Hippocampal formation (tissue), 2 donors: ENCODE results near the gene MYOT.
"Not testable (repeated sequence)": the region's sequence is repeated elsewhere in the genome, so short reads cannot be mapped to it uniquely, and the experiment has no call there.

ENCODE experiments used
- DNase-seq, 2 donors: peaks; one replicate each; lab custom pipeline; 2025; lab: John Stamatoyannopoulos, UW

MYOT gene

GRCh38 chr5:137856201-137856600 is 11.5 kb upstream of the MYOT start:
- DNase-seq, result no peak

DNA sequence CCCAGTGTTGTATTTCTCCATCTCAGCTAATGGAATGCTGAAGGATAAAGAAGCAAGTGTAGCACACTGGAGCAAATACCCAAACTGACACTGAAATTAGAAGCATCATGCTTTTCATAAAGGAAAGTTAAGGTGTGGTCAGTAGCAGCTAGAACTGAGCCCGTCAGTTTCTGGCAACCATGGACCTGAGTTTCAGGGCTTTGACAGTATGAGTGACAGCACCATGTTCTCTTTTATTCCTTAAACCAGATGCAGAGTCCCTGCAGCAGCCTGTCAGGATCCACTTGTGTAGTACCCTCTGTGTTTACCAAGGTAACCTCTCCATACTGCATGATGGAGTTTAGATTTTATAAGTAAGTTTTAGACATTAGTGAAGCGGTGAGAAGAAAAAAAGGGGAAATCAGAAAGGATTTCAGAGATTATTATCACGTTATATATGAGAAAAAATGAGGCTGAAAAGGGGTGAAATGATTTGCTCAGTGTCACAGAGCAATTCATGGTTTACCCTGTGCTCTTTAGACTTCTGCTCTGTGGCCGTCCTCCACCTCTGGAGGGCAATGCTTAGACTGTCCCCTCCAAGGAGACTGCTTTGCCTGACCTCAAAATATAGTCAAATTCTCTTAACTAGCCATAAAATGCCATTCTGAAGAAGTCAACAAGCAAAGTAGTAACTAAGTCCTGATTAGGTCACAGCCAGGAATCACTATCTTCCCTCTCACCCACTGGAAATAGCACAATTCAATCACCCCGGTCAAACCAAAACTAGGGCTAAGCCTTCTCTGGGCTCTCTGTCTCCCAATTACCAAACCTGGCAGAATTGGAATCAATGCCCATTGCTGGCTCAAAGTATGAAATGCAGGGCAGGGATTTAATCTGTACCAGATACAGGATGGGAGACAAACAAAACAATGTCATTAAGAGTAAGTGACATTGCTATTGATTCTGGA is 10.5 kb upstream of the MYOT start:
- no peak for DNase-seq

DNA sequence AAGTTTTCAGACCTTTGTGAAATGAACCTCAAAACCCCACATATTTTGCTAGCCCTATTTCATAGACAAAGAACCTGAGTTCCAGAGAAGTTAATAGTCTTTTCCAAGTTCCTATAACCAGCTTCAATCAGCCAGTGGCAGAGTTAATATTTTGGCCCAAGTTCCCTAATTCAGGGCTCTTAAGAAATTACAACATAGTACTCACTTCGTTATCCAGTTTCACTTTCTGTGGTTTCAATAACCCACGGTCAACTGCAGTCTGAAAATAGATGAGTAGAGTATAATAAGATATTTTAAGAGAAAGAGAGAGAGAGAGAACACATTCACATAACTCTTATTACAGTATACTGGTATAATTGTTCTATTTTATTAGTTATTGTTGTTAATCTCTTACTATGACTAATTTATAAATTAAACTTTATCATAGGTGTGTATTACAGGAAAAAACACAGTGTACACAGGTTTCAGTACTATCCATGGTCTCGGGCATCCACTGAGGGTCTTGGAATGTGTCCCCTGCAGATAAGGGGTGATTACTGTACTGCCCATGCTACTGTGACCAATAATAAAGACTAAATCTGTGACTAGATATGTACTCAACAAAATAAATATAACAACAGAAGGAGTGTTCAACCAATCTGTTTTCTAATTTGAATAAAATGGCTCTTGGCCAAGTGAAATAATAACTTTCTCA is 9.3 kb upstream of the MYOT start:
- DNase-seq, result peak in 1 of 2 donors; percentile 68

DNA sequence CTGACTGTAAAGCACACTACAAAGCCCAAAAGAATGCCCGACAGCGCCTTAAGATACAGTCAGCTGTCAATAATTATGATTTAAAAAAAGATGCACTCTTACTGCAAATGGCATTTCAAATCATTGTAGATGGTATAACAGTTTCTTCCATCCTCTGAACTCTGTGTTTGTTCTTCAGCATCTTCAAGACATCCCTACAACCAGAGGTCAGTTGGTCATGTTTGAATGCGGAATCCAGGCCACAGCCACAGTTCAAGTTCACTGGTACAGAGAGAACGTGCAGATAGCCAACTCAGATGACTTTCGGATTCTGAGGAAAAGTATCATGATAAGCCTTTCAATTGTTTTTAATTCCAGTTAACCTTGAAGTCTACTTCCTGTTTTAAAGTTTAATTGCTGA is 8.7 kb upstream of the MYOT start:
- peak; percentile 10 to 46 for DNase-seq

- DNase-seq, result no peak
Observed at GRCh38 chr5:137862251-137862650, 5.4 kb upstream of the MYOT start.

DNA sequence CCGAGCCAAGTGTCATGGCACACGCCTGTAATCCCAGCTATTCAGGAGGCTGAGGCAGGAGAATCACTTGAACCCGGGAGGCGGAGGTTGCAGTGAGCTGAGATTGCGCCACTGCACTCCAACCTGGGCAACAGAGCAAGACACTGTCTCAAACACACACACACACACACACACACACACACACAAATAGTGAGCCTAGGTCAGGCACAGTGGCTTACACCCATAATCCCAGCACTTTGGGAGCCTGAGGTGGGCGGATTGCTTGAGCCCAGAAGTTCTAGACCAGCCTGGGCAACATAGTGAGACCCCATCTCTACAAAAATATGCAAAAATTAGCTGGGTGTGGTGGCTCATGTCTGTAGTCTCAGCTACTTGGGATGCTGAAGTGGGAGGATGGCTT is 4.0 kb upstream of the MYOT start:
- not testable (repeated sequence) for DNase-seq

DNA sequence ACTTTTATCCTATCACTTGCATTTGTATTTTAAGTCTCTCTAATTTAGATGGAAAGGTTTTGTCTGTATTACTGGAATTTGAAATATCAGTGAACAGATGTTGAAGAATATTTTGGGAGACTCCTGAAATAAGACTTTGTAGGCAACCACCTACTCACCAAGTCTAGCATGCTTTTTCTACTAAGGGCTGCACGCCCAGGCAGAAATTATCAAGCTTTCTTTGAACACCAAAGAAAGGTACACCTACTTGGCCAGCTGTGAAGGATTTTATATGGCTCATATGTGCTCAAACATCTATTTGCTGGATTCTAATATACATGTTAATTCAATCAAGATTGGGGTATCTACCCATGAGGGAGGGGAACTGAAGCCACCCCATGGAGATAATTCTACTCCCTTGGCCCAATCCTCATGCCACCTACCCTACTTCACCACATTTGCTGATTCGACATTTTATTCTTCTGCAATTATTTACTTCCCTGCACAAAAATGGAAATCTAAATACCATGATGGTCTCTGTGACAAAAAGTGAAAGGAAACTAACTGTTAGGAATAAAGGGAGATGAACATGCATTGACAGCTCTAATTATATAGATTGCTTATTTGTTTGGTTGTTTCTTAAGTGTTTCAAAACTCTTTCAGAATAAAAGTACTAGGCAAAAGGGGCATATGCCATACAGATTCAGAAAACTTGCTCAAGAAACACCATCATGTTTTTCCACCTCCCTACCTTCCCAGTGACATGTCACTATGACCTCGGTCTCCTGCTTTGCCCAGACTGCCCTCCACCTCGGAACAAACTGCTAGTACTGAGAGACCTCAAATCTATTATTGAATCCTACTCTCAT is 895 bp upstream of the MYOT start:
- peak in 1 of 2 donors; percentile 33 for DNase-seq

DNA sequence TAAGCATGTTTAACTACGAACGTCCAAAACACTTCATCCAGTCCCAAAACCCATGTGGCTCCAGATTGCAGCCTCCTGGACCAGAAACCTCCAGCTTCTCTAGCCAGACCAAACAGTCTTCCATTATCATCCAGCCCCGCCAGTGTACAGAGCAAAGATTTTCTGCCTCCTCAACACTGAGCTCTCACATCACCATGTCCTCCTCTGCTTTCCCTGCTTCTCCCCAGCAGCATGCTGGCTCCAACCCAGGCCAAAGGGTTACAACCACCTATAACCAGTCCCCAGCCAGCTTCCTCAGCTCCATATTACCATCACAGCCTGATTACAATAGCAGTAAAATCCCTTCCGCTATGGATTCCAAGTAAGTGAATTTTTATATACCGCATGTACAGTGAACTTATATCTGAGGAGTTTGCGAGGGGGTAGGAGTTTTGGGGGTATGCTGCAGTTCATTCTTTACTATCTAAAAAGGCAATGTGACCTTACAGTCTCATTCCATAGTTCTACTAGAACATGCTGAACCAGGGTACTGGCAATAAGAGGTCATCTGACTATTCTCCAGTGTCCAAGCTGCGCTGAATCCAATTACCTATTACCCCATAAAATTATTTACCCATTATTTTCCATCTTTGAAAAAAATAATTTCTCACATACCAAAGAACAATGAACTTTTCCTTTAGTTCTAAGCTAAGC is 3.1 kb downstream of the MYOT start:
- no peak for DNase-seq

- DNase-seq, result no peak
Observed at GRCh38 chr5:137871571-137871970, 3.9 kb downstream of the MYOT start.

DNA sequence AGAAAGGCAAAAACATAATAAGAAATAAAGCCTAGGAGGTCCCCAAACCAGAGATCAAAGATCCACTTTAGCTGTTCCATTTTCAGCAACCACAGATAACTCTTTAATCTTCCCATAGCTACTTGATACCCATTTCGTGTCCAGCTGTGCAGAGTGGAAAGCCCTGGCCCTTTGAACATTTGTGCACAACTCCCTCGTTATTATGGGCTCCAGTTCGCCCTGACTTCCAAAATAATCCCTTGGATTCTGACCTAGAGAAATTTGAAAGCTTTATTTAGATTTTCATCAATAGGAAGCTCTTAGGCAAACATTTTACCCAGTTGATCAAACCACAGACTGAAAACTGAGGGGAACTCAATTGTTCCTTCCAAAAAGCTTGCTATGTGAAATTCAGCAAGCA is 4.8 kb downstream of the MYOT start:
- DNase-seq, result no peak

DNA sequence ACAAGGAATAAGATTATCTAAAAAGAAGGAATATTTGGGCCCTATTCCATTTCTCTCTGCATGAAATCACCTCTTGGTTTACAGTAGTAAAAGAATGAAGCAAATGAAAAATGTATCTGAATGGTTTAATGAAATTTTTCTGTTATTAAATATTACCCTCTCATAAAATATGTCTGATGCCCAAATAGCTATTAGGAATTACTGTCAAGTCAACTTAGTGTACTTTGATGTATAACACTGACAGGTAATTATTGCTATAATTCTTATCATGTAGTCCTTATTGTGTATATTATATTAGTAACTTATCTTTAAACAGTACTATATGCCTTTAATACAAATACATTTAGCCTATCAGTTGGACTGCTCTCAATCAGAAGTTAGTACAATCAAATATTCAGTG is 8.4 kb downstream of the MYOT start:
- no peak for DNase-seq

GRCh38 chr5:137880313-137880712 is 12.7 kb downstream of the MYOT start:
- peak; percentile 24 to 90 for DNase-seq

GRCh38 chr5:137887831-137888230 is 20.2 kb downstream of the MYOT start:
- peak in 1 of 2 donors; percentile 24 for DNase-seq

- DNase-seq, result peak in 1 of 2 donors; percentile 59
Observed at GRCh38 chr5:137888466-137888862, 20.8 kb downstream of the MYOT start.

DNA sequence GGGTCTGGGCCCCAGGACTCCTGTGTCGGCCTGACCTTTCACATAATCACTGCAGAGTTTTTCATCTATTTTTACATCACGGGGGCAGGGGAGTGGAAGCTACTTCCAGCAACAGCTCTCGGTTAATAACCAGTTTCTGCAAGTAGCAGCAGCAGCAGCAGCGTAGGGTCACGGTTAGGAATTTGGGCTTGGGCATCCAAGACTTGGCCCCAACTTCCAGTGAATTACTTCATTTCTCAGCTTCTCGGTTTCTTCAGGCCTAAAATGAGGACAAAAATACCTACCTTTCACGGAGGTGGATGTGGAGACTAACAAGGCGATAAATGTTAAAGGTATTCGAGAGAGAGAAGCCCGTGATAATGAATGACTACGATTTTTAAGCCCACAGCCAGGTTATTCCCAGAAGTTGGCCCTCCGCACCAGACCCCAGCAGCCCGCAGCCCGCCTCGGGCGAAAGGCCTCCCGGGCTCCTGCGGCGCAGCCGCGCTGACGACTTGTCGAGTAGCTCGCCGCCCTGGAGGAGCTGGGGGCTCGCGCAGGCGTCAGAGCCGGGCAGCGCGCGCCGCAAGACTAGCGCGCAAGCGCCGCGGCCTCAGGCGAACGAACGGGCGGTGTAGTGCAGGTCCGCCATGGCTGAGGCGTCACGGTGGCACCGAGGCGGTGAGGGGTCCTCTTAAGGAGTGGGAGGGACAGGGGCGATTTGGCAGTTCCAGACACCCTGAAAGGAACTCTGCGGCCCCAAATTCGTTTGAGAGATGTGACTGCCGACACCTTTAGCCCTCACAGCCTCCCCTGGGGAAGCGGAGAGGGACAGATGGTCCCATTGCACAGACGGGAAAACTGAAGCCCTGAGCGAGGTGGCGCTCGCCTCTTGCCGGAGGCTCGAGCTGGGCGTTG is 21.5 kb downstream of the MYOT start, which contains the start of gene PKD2L2:
Gene PKD2L2 (plus strand): TSS at position 595 of the 897 bp plus-strand sequence. CDS start 35 bp downstream, at position 630.
- peak; percentile 58 to 83 for DNase-seq

DNA sequence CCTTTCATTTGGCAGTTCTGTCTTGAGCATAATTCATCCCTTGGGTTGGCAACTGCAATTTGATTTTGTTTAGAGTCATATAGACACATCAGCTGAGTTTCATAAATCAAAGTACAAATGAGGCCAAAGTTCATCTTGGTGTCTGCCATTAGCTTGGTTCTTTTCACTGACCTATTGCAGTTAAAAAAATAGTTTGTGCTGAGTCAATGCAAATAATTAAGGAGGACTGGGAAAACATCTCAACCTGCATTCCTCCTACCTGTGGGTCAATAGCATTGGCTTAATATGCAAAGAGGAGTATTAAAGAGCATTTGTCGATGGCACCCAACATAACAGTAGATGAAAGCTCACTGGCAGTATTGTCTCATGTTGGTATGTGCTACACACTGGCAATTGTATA is 23.2 kb downstream of the MYOT start:
- no peak for DNase-seq

- DNase-seq, result no peak
Observed at GRCh38 chr5:137891849-137892248, 24.2 kb downstream of the MYOT start.

DNA sequence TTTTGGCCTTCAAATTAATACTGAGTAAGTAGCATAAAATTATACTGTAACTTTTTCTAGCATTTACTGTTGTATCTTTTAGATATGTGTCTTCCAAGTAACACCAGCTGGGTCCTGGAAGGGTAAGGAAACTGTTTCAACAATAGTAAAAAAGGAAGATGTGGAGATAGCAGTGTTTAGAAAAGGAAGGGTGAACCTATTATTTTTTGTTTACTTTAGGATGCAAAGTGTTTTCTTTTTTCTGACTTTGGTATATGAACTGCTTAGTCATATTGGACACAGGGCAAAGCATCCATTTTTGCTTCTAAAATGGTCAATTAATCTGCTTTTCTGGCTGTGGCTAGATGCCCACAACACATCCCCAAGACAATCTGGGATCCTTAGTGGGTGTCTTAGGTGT is 26.9 kb downstream of the MYOT start:
- no peak for DNase-seq

DNA sequence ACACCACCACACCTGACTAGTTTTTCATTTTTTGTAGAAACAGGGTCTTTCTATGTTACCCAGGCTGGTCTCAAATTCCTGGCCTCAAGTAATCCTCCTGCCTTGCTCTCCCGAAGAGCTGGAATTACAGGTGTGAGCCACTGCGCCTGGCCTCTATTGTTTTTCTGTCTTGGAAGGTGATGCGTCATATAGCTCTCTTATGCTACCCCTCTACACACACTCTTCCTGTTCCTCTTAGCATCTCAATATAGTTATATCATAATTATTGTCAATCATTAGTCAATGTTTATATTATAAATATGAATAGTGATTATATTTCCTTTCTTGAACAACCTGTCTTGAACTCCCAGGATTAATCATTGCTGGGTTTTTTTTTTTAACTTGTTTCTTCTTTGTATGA is 28.9 kb downstream of the MYOT start:
- DNase-seq, result no peak

DNA sequence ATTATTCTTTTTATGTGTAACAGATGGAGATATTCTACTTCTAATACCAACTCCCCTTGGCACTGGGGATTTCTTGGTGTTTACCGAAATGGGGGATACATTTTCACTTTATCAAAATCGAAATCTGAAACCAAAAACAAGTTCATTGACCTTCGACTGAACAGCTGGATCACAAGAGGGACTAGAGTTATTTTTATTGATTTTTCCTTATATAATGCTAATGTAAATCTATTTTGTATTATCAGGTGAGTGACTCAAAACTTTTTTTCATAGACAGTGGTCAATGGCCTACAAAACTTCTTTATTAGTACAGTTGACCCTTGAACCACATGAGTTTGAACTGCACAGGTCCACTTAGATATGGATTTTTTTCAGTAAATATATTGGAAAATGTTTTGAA is 31.8 kb downstream of the MYOT start:
- DNase-seq, result no peak
